ENCODE measurements around the gene POLR1D.

DNA sequence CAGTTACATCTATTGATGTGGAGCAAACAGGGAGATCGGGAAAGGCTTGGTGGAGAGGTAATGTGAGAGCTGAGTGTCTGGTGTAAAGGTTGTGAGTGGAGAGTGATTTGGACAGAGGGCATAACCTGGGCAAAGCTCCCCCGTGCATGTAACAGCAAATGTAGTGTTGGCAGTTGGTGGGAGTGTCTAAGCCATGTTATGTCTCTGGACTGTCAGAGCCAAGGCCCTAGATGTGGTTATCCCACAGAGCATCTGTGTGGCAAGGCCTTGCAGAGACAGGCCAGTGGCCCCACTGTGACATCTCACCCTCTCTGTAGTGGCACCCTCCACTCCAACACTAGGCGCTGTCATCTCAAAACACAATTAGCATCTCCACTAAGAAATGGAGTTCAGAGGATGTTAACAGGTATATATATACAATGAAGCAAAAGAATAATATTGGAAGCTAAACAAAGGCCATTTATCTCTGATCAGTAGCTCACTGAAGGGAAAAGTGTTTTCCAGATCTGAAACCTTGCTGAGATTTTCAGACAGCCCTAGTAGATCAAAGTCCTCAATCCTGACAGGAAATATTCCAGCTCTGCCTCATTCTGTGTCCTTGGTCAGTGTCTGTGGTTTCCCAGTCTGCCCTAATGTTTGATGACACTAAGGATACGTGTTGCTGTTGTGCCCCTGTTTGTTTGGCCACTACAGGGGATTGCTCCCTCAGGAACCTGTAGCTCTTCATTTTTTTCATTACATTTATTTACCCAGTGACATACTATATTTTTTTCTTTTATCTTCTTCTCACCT lies 20.2 kb downstream of the POLR1D start:
- no peak for TF ChIP-seq EZH2phosphoT487 (IDR thresholded peaks at IDR 0.05; ENCODE audit: insufficient read depth, low read depth)
- TF ChIP-seq EZH2 (IDR thresholded peaks at IDR 0.05; ENCODE audit: insufficient read depth, poor library complexity, severe bottlenecking): no peak
